GM18867 (cell line): ENCODE data around the gene DNAJB1.
"Not testable (repeated sequence)": the region's sequence is repeated elsewhere in the genome, so short reads cannot be mapped to it uniquely, and the experiment has no call there.

Source experiments
- ATAC-seq: cut with Tn5 transposase; IDR thresholded peaks from one replicate; pipeline ENCODE4 v1.9.1; 2021; ENCODE audit warnings: mild to moderate bottlenecking, moderate library complexity; ENCODE audit not compliant: unreplicated experiment

Gene DNAJB1

GRCh38 chr19:14553042-14553938, 35.1 kb upstream of the DNAJB1 start:
- no peak for ATAC-seq

GRCh38 chr19:14552006-14552360, 33.8 kb upstream of the DNAJB1 start:
- ATAC-seq: not testable (repeated sequence)

GRCh38 chr19:14551134-14552005, 33.2 kb upstream of the DNAJB1 start:
- not testable (repeated sequence) for ATAC-seq

- ATAC-seq: no peak
Measured at GRCh38 chr19:14550201-14550754, 32.1 kb upstream of the DNAJB1 start.

GRCh38 chr19:14545716-14546082, 27.5 kb upstream of the DNAJB1 start:
- ATAC-seq: no peak

GRCh38 chr19:14544977-14545715, 26.9 kb upstream of the DNAJB1 start:
- no peak for ATAC-seq

GRCh38 chr19:14544047-14544446, 25.9 kb upstream of the DNAJB1 start:
- ATAC-seq: no peak

- no peak for ATAC-seq
Measured at GRCh38 chr19:14542711-14543328, 24.6 kb upstream of the DNAJB1 start.

- ATAC-seq: not testable (repeated sequence)
Measured at GRCh38 chr19:14541979-14542378, 23.8 kb upstream of the DNAJB1 start.

GRCh38 chr19:14540741-14541525, 22.7 kb upstream of the DNAJB1 start:
- ATAC-seq: no peak

- no peak for ATAC-seq
Measured at GRCh38 chr19:14536926-14537692, 18.9 kb upstream of the DNAJB1 start.

GRCh38 chr19:14533450-14533849, 15.3 kb upstream of the DNAJB1 start:
- no peak for ATAC-seq

GRCh38 chr19:14530506-14530905, 12.3 kb upstream of the DNAJB1 start:
- ATAC-seq: no peak

- no peak for ATAC-seq
Measured at GRCh38 chr19:14530005-14530348, 11.8 kb upstream of the DNAJB1 start.

GRCh38 chr19:14529254-14530004, 11.2 kb upstream of the DNAJB1 start, which contains the start of gene TECR:
TECR (plus strand) TSS chr19:14529594; CDS start chr19:14529697, 103 bp downstream.
- ATAC-seq: peak; percentile 92

- no peak for ATAC-seq
Measured at GRCh38 chr19:14528419-14529253, 10.4 kb upstream of the DNAJB1 start.

GRCh38 chr19:14526423-14526822, 8.2 kb upstream of the DNAJB1 start:
- ATAC-seq: no peak
